Measurements from ENCODE around the gene SORCS2.

DNA sequence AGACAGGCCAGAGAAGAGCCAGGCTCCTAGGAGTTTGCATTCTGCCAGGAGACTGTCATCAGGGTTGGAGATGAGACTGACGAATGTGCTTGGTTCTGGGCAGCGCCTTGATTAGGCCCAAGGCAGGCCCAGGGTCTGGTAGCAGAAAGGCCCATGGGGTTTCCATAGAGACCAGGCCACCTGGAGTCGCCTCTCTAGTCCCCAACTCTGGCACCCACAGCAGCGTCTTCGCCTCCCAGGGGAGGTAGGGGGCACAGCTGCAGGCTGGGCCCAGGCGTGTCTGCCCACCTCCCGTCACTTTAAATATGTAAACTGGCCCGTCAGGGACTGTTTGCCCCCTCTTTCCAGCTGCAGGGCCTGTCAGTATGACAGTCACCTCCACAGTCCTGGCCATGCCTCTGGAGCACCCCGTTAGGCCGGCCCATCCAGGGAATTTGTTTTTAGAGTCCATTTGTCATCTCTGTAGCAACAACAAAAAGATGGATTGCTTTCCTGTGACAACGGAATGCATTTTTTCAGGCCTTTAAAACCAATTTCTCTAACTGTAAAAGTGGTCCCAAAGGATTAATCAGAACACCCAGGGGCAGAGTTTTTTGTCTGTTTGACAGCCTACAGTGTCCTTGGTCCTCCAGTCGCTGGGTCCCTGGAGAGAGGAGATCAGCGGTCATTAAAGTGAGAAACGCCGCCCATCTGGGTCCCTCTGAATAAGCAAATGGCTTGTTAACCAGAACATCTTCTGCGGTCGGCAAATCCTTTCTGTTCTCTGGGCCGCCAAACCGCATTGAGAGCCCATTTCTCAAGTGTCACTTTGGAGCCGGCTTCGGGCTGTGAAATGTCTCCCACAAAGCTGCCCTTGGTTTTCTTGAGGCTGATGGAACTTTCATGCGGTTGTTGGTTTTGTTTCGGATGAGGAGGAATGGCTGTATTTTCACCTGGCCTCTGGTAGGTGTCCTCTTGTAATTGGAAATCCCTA, 395.4 kb downstream of the SORCS2 start:
- no peak for TF ChIP-seq SIN3A (IDR thresholded peaks at IDR 0.05; ENCODE audit: borderline replicate concordance, insufficient read depth, low read length)
- TF ChIP-seq TAF1 (IDR thresholded peaks at IDR 0.05; ENCODE audit: borderline replicate concordance, insufficient read depth, low read length): no peak
- TF ChIP-seq POLR2AphosphoS5 (IDR thresholded peaks at IDR 0.05; ENCODE audit: low read depth, low read length): no peak
- TF ChIP-seq FOXP2 (optimal IDR thresholded peaks at IDR 0.05; ENCODE audit: borderline replicate concordance, extremely low read depth, extremely low read length, insufficient read depth): no peak
- TF ChIP-seq, protein P1, sequence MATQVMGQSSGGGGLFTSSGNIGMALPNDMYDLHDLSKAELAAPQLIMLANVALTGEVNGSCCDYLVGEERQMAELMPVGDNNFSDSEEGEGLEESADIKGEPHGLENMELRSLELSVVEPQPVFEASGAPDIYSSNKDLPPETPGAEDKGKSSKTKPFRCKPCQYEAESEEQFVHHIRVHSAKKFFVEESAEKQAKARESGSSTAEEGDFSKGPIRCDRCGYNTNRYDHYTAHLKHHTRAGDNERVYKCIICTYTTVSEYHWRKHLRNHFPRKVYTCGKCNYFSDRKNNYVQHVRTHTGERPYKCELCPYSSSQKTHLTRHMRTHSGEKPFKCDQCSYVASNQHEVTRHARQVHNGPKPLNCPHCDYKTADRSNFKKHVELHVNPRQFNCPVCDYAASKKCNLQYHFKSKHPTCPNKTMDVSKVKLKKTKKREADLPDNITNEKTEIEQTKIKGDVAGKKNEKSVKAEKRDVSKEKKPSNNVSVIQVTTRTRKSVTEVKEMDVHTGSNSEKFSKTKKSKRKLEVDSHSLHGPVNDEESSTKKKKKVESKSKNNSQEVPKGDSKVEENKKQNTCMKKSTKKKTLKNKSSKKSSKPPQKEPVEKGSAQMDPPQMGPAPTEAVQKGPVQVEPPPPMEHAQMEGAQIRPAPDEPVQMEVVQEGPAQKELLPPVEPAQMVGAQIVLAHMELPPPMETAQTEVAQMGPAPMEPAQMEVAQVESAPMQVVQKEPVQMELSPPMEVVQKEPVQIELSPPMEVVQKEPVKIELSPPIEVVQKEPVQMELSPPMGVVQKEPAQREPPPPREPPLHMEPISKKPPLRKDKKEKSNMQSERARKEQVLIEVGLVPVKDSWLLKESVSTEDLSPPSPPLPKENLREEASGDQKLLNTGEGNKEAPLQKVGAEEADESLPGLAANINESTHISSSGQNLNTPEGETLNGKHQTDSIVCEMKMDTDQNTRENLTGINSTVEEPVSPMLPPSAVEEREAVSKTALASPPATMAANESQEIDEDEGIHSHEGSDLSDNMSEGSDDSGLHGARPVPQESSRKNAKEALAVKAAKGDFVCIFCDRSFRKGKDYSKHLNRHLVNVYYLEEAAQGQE (IDR thresholded peaks at IDR 0.05; ENCODE audit: insufficient read depth in 1 of 2, low read depth in 2 of 2, low read length in 2 of 2): no peak

All from PFSK-1 (cell line).